ENCODE measurements around the gene MCTP1.

DNA sequence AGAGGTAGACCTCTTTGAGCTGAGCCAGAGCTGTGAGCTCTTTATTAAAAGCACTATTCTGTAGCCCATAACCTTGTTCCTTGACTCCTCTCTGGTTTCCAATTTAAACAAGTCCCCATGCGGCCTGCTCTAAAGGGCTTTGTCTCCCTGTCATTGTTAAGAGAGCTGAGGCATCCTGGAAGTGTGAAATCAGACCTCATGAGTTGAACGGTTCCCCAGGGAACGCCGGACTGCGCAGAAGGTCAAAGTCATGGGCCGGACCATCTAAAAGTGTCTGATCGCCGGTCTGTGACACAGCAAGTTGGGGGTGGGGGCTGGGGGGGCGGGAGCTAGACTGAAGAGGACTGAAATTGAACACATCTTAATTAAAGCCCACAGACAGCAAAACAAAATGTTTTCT lies 400.6 kb downstream of the MCTP1 start:
- TF ChIP-seq CTCF (conservative IDR thresholded peaks at IDR 0.05 in 1 of 2, IDR thresholded peaks at IDR 0.05 in 1 of 2; ENCODE audit: extremely low read depth in 1 of 2, insufficient read depth in 1 of 2, low read depth in 1 of 2, low read length in 2 of 2) (no peak), EZH2 (IDR thresholded peaks at IDR 0.05; ENCODE audit: borderline replicate concordance, low read length) (no peak)

Measured in mammary epithelial cell (primary cell).